ENCODE data around the gene RREB1.

Gene RREB1

GRCh38 chr6:7107578-7108195, at the start of gene RREB1:
RREB1 (plus strand) TSS chr6:7107961; CDS start chr6:7181912, 73,951 bp downstream.
- DNase-seq, result peak; percentile 74

GRCh38 chr6:7058250-7058923, 49.4 kb upstream of the RREB1 start:
- peak; percentile 26 for DNase-seq

- no peak for DNase-seq
These were observed 46.8 kb upstream of the RREB1 start for GRCh38 chr6:7060769-7061516.

- DNase-seq, result no peak
These were observed 45.2 kb upstream of the RREB1 start for GRCh38 chr6:7062451-7063162.

- no peak for DNase-seq
These were observed 40.5 kb upstream of the RREB1 start for GRCh38 chr6:7067305-7067704.

GRCh38 chr6:7071405-7071804, 36.4 kb upstream of the RREB1 start:
- no peak for DNase-seq

- DNase-seq, result no peak
These were observed 34.5 kb upstream of the RREB1 start for GRCh38 chr6:7073082-7073820.

- DNase-seq, result peak; percentile 88
These were observed 33.8 kb upstream of the RREB1 start for GRCh38 chr6:7073821-7074525.

- DNase-seq, result no peak
These were observed 32.9 kb upstream of the RREB1 start for GRCh38 chr6:7074870-7075269.

- DNase-seq, result no peak
These were observed 32.3 kb upstream of the RREB1 start for GRCh38 chr6:7075341-7076000.

GRCh38 chr6:7077856-7078255, 29.9 kb upstream of the RREB1 start:
- DNase-seq, result no peak

GRCh38 chr6:7078856-7079255, 28.9 kb upstream of the RREB1 start:
- DNase-seq, result no peak

GRCh38 chr6:7080311-7080710, 27.4 kb upstream of the RREB1 start:
- DNase-seq, result no peak

GRCh38 chr6:7085911-7086310, 21.9 kb upstream of the RREB1 start:
- no peak for DNase-seq

- DNase-seq, result peak; percentile 68
These were observed 21.3 kb upstream of the RREB1 start for GRCh38 chr6:7086488-7086887.

GRCh38 chr6:7087066-7087465, 20.7 kb upstream of the RREB1 start:
- no peak for DNase-seq

GRCh38 chr6:7087491-7087979, 20.2 kb upstream of the RREB1 start:
- DNase-seq, result peak; percentile 63

- no peak for DNase-seq
These were observed 19.6 kb upstream of the RREB1 start for GRCh38 chr6:7088076-7088742.

- DNase-seq, result no peak
These were observed 8.8 kb upstream of the RREB1 start for GRCh38 chr6:7098993-7099392.

- no peak for DNase-seq
These were observed 7.5 kb upstream of the RREB1 start for GRCh38 chr6:7100072-7100752.
